ENCODE results near the gene CDK2AP2.
"Not testable (repeated sequence)": the region's sequence is repeated elsewhere in the genome, so short reads cannot be mapped to it uniquely, and the experiment has no call there.

CDK2AP2 gene

GRCh38 chr11:67489885-67490726, 17.9 kb downstream of the CDK2AP2 start:
- DNase-seq = no peak

- DNase-seq = no peak
Measured at GRCh38 chr11:67489203-67489884, 18.6 kb downstream of the CDK2AP2 start.

GRCh38 chr11:67486481-67487195, 21.3 kb downstream of the CDK2AP2 start:
- DNase-seq = no peak

GRCh38 chr11:67485873-67486361, 22.0 kb downstream of the CDK2AP2 start:
- DNase-seq = not testable (repeated sequence)

- DNase-seq = no peak
Measured at GRCh38 chr11:67484847-67485311, 23.1 kb downstream of the CDK2AP2 start.

- DNase-seq = no peak
Measured at GRCh38 chr11:67483831-67484665, 23.9 kb downstream of the CDK2AP2 start.

GRCh38 chr11:67482827-67483798, 24.8 kb downstream of the CDK2AP2 start, which contains the start of gene AIP:
Gene AIP (plus strand): TSS chr11:67483026. CDS start chr11:67483159, 133 bp downstream.
- peak; percentile 98 to 99 (median 99) for DNase-seq

GRCh38 chr11:67482275-67482826, 25.6 kb downstream of the CDK2AP2 start:
- no peak for DNase-seq

- DNase-seq = not testable (repeated sequence)
Measured at GRCh38 chr11:67477344-67478050, 30.5 kb downstream of the CDK2AP2 start.

- not testable (repeated sequence) for DNase-seq
Measured at GRCh38 chr11:67476692-67477091, 31.3 kb downstream of the CDK2AP2 start.

- DNase-seq = no peak
Measured at GRCh38 chr11:67472882-67473281, 35.1 kb downstream of the CDK2AP2 start.

- no peak for DNase-seq
Measured at GRCh38 chr11:67470337-67471002, 37.5 kb downstream of the CDK2AP2 start.

GRCh38 chr11:67469508-67469811, 38.5 kb downstream of the CDK2AP2 start:
- DNase-seq = no peak

GRCh38 chr11:67468759-67469507, 39.0 kb downstream of the CDK2AP2 start, which contains the start of gene TMEM134:
Gene TMEM134 (minus strand): TSS chr11:67469251. CDS start chr11:67469192, 59 bp downstream.
- DNase-seq = peak; percentile 85 to 93 (median 89)

- DNase-seq = no peak
Measured at GRCh38 chr11:67468456-67468758, 39.6 kb downstream of the CDK2AP2 start.

- peak in 2 of 3 experiments; percentile 30 to 46 for DNase-seq
Measured at GRCh38 chr11:67468056-67468455, 39.9 kb downstream of the CDK2AP2 start.

GRCh38 chr11:67466962-67467771, 40.8 kb downstream of the CDK2AP2 start:
- peak in 1 of 3 experiments; percentile 17 for DNase-seq

- no peak for DNase-seq
Measured at GRCh38 chr11:67466367-67466766, 41.6 kb downstream of the CDK2AP2 start.

Data from NCI-H1417 (cell line).